ENCODE data around the gene JAG2.
"Not testable (repeated sequence)": the region's sequence is repeated elsewhere in the genome, so short reads cannot be mapped to it uniquely, and the experiment has no call there.

The JAG2 gene

DNA sequence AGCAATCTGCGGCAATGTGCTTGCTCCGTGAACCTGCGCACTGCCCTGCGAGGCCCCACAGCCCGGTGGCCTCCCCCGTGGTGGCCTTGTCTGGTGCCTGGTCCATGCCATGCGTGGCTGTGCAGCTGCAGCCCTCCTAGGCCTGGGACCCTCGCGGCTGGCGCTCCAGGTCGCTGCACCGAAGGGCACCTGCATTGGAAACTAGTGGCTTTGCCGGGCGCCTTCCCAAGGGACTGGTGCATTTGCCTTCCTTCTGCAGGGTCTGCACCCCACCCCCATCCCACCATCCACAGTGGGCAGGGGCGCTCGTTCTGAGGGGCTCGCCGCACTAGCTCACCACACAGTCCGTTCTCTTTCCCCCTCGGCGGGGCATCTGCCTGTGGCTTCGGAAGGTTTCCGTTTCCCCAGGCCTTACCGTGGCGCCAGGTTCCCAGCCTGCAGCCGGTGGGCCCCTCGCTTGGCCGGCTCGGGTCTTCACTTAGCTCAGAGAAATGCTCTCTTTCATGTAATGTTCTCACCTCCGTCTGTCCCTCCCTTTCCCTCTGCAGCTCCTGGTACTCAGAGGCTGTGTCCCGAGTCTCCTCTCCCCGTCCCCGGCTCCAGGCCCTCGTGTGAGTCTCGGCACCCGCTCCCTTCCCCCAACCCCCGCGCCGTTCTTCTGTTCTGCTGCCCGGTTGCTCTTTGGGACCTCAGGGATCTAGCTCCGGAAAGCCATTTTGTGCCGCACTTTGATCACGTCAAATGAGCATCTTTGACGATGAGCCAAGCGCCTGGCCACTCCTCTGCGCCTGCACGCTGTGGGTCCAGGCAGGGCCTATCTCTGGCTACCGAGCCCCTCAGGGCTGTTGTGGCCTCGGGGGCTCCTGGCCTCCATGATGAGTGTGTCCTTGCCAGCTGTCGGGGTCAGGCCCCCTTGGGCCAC lies 31.9 kb downstream of the JAG2 start:
- DNase-seq: no peak

DNA sequence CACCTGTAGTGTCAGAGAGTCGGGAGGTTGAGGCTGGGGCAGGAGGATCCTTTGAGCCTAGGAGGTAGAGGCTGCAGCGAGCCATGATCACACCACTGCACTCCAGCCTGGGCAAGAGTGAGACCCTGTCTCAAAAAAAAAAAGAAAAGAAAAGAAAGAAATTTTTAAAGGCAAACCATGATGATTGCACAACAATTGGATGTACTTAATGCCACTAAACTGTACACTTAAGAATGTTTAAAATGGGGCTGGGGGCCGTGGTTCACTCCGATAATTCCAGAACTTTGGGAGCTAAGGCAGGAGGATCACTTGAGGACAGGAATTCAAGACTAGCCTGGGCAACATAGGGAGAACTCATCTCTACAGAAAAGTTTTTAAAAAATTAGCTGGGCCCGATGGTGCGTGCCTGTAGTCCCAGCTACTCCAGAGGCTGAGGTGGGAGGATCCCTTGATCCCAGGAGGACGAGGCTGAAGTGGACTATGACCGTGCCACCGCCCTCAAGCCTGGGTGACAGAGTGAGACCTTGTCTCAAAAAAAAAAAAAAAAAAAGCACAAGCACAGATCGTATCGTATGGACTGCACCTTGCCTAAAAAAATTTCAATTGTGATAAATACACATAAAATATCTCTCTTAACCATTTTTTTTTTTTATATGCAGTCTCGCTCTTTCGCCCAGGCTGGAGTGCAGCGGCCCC lies 32.7 kb downstream of the JAG2 start:
- DNase-seq: no peak

DNA sequence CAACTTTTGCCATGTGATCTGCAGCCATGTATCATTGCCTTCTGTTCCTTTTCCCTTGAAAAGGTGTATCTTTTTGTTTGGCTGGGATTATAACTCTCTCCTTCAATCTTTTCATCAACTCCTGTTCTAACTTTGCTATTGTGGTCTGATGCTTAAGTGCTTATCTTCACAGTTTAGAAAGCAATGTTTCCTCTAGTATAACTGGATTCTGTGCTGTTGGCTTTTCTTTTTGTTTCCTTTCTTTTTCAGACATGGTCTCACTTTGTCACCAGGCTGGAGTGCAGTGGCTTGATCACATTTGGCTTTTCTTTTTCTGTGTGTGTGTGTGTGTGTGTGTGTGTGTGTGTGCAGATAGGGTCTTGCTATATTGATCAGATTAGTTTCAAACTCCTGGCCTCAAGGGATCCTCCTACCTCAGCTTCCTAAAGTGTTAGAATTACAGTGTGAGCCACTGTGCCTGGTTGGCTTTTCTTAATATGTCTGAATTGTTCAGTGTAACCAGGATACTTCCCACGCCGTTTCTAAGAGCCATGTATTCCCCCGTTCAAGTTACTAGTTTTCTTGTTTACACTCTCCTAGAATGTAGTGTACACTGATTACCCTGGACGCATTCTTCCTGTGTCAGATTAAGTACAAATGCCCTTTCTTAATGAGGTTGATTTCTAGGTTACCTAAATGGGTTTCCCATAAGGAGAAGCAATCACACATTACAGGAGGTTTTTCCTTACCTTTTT lies 35.5 kb downstream of the JAG2 start:
- no peak for DNase-seq

DNA sequence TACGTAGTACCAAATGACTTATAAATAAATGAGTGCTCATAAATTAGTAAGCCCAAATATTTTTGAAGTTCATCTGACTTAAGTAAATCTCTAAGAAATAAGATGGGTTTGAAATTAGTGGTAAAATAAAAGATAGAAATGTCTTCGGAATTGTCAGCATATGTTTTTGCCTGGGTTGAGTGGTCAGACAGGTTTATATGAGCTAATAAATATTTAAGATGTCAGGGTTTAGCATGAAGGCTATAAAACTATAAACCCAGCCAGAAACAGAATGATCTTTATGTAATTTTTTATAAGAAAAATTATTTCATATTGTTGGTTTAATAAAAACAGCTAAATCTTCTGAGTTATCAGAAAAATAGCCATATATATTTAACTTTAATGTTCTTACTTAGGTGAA lies 37.3 kb downstream of the JAG2 start:
- no peak for DNase-seq

DNA sequence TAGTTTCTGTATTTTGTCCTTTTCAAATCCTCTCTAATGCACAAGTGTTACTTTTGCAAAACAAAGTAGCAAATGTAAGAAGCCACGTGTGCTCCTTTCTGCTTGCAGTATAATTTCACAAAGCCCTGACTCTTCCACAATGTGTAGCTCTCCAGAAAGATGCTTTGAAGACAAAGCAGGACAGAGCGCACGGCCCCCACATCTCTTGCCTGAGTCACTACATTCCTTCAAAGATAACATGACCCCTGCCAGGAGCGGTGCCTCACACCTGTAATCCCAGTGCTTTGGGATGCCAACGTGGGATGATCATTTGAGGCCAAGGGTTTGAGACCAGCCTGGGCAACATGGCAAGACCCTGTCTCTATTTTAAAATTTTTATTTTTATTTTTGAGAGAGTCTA lies 40.5 kb downstream of the JAG2 start:
- DNase-seq: no peak

DNA sequence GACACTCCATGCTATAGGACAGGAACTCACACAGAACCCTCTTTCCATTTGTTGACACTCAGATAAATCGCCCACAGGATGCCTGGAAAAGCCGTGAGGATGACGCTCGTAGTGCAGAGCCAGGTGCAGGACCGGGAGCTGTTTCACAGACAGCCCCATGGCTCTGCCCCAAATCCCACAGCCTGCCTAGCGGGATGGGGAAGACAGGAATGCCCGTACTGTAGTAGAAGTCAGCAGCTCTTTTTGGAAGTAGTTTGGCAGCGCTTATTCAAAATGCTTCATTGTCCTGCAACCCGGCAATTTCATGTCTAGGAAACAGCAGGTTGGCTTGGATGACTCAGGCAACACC lies 41.6 kb downstream of the JAG2 start:
- DNase-seq: no peak

DNA sequence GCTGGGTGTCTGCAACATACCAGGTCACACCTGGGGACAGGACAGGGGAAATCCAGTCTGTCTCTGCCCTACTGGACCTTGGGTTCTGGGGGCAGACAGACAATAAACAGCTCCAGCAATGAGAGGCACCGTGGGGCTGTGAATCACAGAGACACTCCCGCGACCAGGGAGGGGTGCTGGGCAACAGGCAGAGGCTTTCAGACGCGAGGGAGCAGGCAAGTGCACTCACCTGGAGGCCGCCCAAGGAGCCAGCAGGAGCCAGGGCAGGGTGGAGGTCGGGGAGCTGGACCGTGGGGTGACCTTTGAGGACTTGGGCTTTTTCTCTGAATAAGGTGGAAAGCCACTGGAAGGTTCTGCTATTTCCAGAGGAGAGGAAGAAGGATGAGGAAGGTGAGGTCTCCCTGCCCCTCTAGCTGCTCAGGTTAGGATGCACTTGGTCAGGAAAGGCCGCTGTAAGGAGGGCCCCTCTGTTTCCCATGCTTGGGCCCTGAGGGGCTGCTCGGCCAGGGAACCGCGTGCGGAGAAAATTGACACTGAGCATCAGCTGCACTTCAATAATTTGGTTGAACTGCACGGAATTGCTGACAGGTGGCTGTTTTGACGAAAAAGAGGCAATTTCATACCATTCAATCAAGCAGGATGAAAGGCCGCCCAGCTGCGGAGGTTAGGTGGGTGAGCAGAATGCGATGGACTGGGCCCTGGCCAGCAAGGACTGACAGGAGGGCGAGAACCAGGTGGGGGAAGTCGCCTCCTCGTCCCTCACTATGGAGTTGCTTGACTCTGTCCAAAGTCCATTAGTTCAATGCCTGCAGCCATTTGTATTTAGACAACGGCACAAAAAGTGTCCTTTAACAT lies 42.2 kb downstream of the JAG2 start:
- no peak for DNase-seq

DNA sequence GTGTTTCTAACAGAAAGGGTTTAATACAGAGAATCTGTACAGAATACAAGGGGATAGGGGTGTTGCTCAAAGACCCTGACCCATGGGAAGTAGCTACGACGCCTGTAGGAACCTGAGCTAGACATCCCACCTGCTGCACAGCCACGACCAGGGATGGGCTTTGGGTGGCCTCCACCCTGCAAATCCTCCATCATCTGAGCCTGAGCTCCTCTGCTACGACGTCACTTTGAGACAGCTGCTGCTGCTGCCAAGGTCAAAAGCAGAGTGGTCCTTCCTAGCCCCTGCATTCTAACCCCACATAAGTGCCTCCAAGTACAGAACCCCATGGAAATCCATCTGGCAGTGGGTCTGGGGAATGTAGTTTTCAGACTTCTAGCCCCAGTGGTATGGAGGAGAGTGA lies 43.8 kb downstream of the JAG2 start:
- no peak for DNase-seq

DNA sequence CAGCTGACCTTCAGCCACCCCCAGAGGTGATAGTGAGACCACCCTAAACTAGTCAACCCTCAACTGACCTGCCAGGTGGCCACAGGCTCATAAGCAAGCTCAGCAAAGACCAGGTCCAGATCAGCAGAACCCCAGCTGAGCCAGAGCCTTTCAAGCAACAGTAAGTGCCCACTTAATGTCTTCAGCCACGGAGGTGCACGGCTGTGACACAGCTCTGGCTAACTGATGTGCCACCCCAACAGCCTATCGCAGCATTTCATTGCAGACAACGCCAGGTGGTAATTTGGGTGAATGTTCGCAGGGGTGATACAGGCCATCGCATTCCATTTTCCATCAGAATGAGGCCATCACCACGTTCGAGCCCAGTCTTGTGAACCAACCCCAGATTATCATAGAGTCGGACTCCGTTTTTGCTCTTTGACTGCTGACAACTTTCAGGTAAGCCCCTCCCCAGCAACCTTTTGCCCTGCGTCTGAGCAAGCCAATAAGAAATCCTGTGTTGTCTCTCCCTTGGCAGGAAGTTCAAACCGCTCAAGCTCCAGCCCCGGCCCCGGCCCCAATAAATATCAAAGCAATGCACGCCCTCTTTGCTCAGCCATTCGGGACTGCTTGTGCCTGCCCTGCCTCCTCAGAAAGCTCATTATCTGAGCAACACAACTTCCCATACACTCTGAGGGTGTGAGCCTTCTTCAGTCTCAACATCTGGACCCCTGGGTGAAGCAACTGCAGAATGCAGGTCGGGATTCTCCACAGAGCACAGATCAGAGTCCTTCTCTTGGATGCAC lies 44.4 kb downstream of the JAG2 start:
- no peak for DNase-seq

DNA sequence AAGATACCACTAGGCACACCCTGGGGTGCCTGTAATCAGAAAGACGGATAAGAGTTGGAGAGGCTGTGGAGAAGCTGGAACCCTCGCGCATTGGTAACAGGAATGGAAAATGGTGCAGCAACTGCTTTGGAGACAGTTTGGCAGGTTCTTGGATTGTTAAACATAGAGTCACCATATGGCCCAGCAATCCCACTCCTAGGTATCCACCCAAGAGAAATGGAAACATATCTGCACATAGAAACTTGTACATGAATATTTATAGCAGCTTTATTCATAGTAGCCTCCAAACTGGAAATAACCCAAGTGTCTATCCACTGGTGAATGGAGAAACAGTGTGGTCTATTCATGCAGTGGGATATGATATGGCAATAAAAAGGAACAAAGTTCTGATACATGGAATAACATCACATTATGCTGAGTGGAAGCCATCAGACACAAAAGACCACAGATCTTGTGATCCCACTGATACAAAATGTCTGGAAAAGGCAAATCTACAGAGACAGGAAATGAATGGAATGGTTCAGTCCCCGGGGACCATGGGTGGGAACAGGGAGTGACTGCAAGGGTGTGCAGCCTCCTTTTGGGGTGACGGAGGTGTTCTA lies 45.4 kb downstream of the JAG2 start:
- no peak for DNase-seq

DNA sequence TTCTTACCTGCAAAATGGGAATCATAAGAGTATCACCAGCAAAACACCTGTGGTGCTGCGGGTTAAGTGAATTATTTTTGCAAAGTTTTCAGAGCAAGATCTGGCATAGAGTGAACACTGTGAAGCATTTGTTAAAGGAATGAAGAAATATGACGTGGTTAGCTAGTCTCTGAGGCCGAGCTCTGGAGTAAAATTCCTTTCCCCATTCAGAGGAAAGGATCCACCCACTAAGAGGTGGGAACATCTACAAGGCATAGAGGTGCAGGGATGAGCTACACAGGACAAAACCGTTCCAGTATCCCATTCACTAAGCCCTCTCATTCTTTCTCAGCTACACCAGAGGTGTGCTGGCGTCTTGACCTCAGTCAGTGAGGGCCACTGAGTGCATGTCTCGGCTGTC lies 48.5 kb downstream of the JAG2 start:
- no peak for DNase-seq

DNA sequence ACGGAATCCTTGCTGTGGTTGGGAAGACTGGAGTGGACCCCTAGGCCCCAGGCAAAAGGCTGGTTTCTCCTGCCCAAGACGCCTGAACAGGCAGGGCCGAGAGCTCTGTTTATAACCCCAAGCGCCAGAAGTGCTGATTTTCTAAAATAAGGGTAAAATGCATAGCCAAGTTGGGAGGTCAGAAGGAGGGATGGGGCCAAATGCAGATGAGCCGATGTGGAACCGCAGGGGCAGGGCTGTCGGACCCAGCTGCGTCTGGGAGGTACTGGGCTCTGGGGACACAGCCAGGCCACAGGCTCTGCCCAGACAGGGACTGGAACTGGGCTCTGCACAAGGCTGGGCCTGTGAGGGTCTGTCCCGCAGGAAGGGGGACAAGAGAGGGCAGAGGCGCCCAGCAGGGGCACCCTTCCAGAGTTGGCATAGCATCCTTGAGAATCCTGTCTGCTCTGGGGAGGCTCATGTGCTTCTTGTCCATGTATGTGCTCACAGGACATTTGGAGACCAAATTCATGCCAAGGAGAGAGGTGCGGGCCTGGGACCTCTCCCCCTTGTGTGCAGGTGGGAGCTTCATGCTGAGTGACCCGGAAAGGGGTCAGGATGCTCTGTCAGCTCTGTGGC lies 49.1 kb downstream of the JAG2 start:
- DNase-seq: no peak

DNA sequence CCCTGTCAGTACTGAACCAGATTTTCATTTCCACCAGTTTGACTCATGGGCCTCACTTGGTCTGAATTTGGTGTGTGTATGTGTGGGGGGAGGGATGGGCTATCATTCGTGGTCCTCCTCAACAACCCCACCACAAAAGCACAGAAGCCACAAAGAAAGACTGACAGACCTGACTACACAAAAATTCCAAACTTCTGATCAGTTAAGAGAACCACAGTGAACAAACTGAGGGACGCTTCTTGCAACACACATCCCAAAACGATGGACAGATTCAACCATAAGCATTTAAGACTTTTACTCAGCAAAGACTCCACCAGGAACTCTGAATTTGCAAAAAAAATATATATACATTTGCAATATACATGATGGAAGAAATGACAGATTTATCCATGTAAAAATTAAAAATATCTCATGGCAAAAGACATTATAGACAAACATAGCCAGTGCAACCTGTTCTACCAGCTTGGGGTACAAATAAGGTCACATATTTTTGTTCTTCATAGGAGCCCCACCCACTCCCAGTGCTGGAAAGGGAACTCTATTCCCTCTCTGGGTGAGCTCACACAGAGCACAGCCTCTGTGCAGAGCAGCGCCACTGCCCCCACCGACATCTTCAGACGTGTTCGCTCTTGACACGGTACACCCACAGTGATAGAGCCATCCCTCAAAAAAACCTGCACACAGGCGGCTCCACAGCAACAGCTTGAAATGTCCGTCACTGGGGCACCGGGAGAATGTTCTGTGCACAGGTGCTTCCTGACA lies 49.7 kb downstream of the JAG2 start:
- no peak for DNase-seq

DNA sequence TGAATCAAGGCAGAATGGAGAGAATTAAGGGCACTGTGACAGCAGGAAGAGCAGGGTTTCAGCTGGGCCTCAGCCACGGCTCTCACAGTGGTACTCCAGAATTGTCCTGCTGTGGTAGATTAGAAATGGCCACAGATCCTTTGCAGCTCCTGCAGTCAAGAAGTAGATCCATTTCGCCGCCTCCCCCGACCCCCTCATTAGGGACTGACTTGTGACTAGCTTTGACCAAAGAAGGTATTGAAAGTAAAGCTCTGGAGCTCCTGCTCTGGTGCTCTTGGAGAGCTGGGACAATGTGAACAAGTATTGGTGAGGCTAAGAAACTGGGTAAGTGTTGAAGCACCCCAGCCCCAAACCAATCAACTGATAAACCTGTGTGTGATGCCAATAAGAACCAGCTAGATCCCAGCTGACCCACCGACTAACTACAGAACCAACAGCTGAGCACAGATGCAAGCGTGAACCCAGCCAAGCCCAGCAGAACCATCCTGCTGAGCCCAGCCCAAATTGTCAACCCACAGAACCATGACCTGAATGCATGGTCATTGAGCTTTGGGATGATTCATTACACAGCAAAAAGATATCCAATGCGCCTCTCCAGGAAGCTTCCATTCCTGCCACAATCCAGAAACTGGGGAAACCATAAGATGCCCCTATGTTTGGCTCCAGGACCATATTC lies 50.7 kb downstream of the JAG2 start:
- DNase-seq: no peak

DNA sequence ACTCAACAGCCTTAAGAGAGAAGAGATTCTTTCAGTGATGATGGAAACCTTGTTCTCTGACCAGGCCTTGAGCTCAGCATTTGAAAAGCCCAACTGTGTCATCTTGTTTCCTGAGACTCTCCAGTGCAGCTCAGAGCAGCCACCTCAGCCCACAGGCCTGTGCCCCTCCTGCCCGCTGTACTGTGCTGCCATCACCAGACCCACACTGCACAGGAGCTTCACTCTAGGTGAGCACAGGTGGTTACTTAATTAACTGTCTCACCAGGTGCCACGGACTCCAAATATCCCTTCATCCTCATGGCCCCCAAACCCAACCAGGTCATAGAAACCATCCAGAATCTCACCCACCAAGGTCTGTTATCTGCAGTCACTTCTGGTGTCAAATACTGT lies 51.3 kb downstream of the JAG2 start:
- no peak for DNase-seq

DNA sequence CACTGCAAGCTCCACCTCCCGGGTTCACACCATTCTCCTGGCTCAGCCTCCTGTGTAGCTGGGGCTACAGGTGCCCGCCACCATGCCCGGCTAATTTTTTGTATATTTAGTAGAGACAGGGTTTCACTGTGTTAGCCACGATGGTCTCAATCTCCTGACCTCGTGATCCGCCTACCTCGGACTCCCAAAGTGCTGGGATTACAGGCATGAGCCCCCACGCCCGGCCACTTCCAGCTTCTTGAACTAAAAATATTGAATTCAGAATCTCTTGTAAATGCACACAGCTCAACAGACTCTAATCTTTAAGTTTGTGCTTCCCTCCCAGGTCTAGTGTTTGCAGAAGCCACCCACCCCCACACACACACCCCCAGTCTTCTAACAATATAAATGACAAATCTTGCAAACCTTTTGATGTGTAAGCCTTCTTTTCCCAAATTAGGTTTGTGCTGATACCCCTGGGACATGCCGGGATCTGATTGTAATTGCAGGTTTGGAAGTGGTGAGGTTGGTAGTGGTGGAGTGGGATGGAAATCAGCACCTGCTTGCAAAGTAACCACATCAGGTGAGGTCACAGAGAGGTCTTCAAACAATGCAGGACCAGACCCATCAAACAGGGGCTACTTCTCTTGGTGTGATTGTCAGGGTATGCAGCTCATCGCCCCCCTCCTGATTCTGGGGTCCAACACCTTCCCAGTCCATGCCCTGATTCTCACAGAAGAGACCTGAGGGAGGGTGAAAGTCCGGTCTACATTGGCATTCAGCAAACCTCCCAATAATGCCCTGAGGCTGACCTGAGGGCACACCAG lies 51.9 kb downstream of the JAG2 start:
- DNase-seq: no peak

DNA sequence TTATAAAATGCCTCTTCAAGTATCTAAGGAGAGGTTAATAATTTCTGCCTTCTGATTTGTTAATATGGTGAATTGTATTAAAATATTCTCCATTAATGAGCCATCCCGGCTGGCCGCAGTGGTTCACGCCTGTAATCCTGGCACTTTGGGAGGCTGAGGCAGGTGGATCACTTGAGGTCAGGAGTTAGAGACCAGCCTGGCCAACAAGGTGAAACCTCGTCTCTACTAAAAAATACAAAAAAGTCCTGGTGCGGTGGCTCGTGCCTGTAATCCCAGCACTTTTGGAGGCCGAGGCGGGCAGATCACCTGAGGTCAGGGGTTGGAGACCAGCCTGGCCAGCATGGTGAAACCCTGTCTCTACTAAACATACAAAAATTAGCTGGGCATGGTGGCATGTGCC lies 59.3 kb downstream of the JAG2 start:
- not testable (repeated sequence) for DNase-seq

DNA sequence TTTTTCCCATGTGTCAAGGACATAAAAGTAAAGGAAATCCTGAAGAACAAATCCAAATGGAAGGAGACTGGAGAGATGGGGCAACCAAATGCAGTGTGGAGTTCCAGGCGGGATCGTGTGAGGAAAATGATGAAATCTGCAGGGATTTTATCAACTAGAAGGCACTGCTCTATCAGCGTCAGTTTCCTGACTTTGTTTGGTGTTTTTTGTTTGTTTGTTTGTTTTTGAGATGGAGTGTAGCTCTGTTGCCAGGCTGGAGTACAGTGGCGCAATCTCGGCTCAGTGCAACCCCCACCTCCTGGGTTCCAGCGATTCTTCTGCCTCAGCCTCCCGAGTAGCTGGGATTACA lies 60.1 kb downstream of the JAG2 start:
- DNase-seq: no peak

Measured in fibroblast of skin of right biceps (primary cell).